ENCODE data around the gene HELB.

GRCh38 chr12:66354291-66354690 is 52.0 kb downstream of the HELB start:
- TF ChIP-seq RARB (CRISPR knock-in tag; IDR thresholded peaks at IDR 0.05) (no peak), SNAI2 (CRISPR knock-in tag; IDR thresholded peaks at IDR 0.05) (no peak), ZNF8 (CRISPR knock-in tag; IDR thresholded peaks at IDR 0.05) (no peak), ZNF565 (CRISPR knock-in tag; conservative IDR thresholded peaks at IDR 0.05; ENCODE audit: low read depth) (no peak), PPARA (CRISPR knock-in tag; IDR thresholded peaks at IDR 0.05; ENCODE audit: borderline replicate concordance) (no peak)

Data from SK-N-SH treated with all-trans-retinoic acid at 6 μM for 48 hours (cell line).